HG02759 (cell line): ENCODE measurements around the gene SGMS1.
"Not testable (repeated sequence)": the region's sequence is repeated elsewhere in the genome, so short reads cannot be mapped to it uniquely, and the experiment has no call there.

ENCODE experiments used
- ATAC-seq: cut with Tn5 transposase; IDR thresholded peaks from one replicate; pipeline ENCODE4 v1.9.1; 2021; ENCODE audit warnings: mild to moderate bottlenecking, moderate library complexity; ENCODE audit not compliant: unreplicated experiment

SGMS1 gene

GRCh38 chr10:50437248-50437647 is 186.5 kb downstream of the SGMS1 start:
- peak; percentile 55 for ATAC-seq

- ATAC-seq = no peak
These were observed 187.0 kb downstream of the SGMS1 start for GRCh38 chr10:50436805-50437204.

GRCh38 chr10:50432211-50433009 is 191.3 kb downstream of the SGMS1 start:
- ATAC-seq = peak; percentile 34

GRCh38 chr10:50431791-50432190 is 192.0 kb downstream of the SGMS1 start:
- ATAC-seq = peak; percentile 83

- ATAC-seq = no peak
These were observed 192.6 kb downstream of the SGMS1 start for GRCh38 chr10:50431133-50431532.

GRCh38 chr10:50426485-50426884 is 197.3 kb downstream of the SGMS1 start:
- peak; percentile 82 for ATAC-seq

- ATAC-seq = not testable (repeated sequence)
These were observed 198.5 kb downstream of the SGMS1 start for GRCh38 chr10:50425215-50425614.

GRCh38 chr10:50423448-50423847 is 200.3 kb downstream of the SGMS1 start:
- ATAC-seq = no peak

- ATAC-seq = no peak
These were observed 201.5 kb downstream of the SGMS1 start for GRCh38 chr10:50422259-50422658.

- no peak for ATAC-seq
These were observed 202.6 kb downstream of the SGMS1 start for GRCh38 chr10:50421026-50421719.

- ATAC-seq = no peak
These were observed 203.6 kb downstream of the SGMS1 start for GRCh38 chr10:50420196-50420595.

GRCh38 chr10:50419756-50420155 is 204.0 kb downstream of the SGMS1 start:
- no peak for ATAC-seq

- no peak for ATAC-seq
These were observed 204.7 kb downstream of the SGMS1 start for GRCh38 chr10:50419091-50419490.

GRCh38 chr10:50417886-50418830 is 205.6 kb downstream of the SGMS1 start:
- peak; percentile 87 for ATAC-seq

GRCh38 chr10:50417486-50417885 is 206.3 kb downstream of the SGMS1 start:
- ATAC-seq = peak; percentile 20

- no peak for ATAC-seq
These were observed 206.9 kb downstream of the SGMS1 start for GRCh38 chr10:50416881-50417280.

GRCh38 chr10:50416181-50416824 is 207.5 kb downstream of the SGMS1 start:
- ATAC-seq = no peak

GRCh38 chr10:50415292-50415691 is 208.5 kb downstream of the SGMS1 start:
- no peak for ATAC-seq

GRCh38 chr10:50410066-50410811 is 213.5 kb downstream of the SGMS1 start:
- ATAC-seq = no peak
